HepG2 (cell line): ENCODE measurements around the gene MAPK11. TPM values are rescaled to one million over a fixed set of nuclear protein-coding genes. Genes with fewer than 3 reads are reported as not detected.

ENCODE experiments used
- ATF7 ChIP-seq, 2 experiments: fragments of 450-650 bp in 1 of 2; sonication (generic) in 1 of 2; formaldehyde crosslinking in 1 of 2; IDR thresholded peaks; 2 replicates each; pipeline versions ENCODE4 v1.4.0 to v1.6.1; 2016 to 2020; ENCODE audit warnings: antibody characterized with exemption in 1 of 2, mild to moderate bottlenecking in 1 of 2, missing genetic modification reagents in 1 of 2
- HDAC2 ChIP-seq: sonication (generic); formaldehyde crosslinking; IDR thresholded peaks from 2 replicates; pipeline ENCODE4 v1.4.0; 2020; ENCODE audit warnings: missing genetic modification reagents
- HIVEP1 ChIP-seq: sonication (generic); formaldehyde crosslinking; IDR thresholded peaks from 2 replicates; pipeline ENCODE4 v1.4.0; 2020; ENCODE audit warnings: mild to moderate bottlenecking, missing genetic modification reagents
- HNRNPL ChIP-seq: fragments of 200-400 bp; formaldehyde crosslinking; IDR thresholded peaks from 2 replicates; pipeline ENCODE4 v1.6.1; 2017; ENCODE audit warnings: mild to moderate bottlenecking, low read depth, low read length
- MEF2D ChIP-seq: sonication (generic); formaldehyde crosslinking; IDR thresholded peaks from 2 replicates; pipeline ENCODE4 v1.5.1; 2020; ENCODE audit warnings: mild to moderate bottlenecking, missing genetic modification reagents
- NAIF1 ChIP-seq: sonication (generic); formaldehyde crosslinking; IDR thresholded peaks from 2 replicates; pipeline ENCODE4 v1.5.0; 2020; ENCODE audit warnings: mild to moderate bottlenecking, missing genetic modification reagents, borderline replicate concordance
- NR2F1 ChIP-seq, 2 experiments: fragments of 450-650 bp in 1 of 2; formaldehyde crosslinking in 1 of 2; IDR thresholded peaks; 2 replicates each; pipeline versions ENCODE4 v1.5.0 to v1.6.1; 2016 to 2020; ENCODE audit warnings: mild to moderate bottlenecking in 1 of 2, missing compliant biosample characterization in 1 of 2, missing genetic modification reagents in 1 of 2, moderate library complexity in 1 of 2
- PHF5A ChIP-seq: IDR thresholded peaks from one replicate; pipeline ENCODE4 v1.6.1; 2018; ENCODE audit warnings: low read depth, missing genetic modification reagents; ENCODE audit not compliant: unreplicated experiment
- RARA ChIP-seq: IDR thresholded peaks from 2 replicates; pipeline ENCODE4 v1.6.1; 2016; ENCODE audit warnings: missing genetic modification reagents, missing compliant biosample characterization
- SYNCRIP ChIP-seq: fragments of 200-400 bp; formaldehyde crosslinking; IDR thresholded peaks from 2 replicates; pipeline ENCODE4 v1.6.1; 2018; ENCODE audit warnings: mild to moderate bottlenecking, low read depth, low read length; ENCODE audit not compliant: insufficient read depth
- ZFP36 ChIP-seq: fragments of 150-350 bp; IDR thresholded peaks from 2 replicates; pipeline ENCODE4 v1.6.1; 2018; ENCODE audit warnings: borderline replicate concordance, low read length, low read depth; ENCODE audit not compliant: partially characterized antibody
- ZNF441 ChIP-seq: sonication (generic); formaldehyde crosslinking; IDR thresholded peaks from 2 replicates; pipeline ENCODE4 v1.7.0; 2021; ENCODE audit warnings: missing genetic modification reagents, borderline replicate concordance
- ZNF567 ChIP-seq: sonication (generic); formaldehyde crosslinking; IDR thresholded peaks from 2 replicates; pipeline ENCODE4 v1.8.1; 2023; ENCODE audit warnings: mild to moderate bottlenecking, missing genetic modification reagents, borderline replicate concordance
- ZNF792 ChIP-seq: IDR thresholded peaks from 2 replicates; pipeline ENCODE4 v1.6.1; 2016
- ZNF878 ChIP-seq: sonication (generic); formaldehyde crosslinking; IDR thresholded peaks from 2 replicates; pipeline ENCODE4 v1.8.1; 2023; ENCODE audit warnings: mild to moderate bottlenecking, missing genetic modification reagents, moderate library complexity
- ZNF883 ChIP-seq: sonication (generic); formaldehyde crosslinking; IDR thresholded peaks from 2 replicates; pipeline ENCODE4 v1.5.1; 2020; ENCODE audit warnings: mild to moderate bottlenecking, missing genetic modification reagents; ENCODE audit errors: not compliant biosample characterization
- polyA plus RNA-seq, 8 experiments: library from polyadenylated mRNA; depleted of rRNA in 3 of 8; stranded (reverse) in 7 of 8; unstranded in 1 of 8; fragments of >200 nt; fragmentation: Illumina TruSeq in 4 of 8; extraction: Trizol in 4 of 8; gene quantifications; 2 replicates each; pipeline versions ENCODE4 v1.2.1 to v1.2.3, GENCODE V29; 2011 to 2016; ENCODE audit warnings: low read depth in 4 of 8, missing spikeins in 1 of 8, mixed read lengths in 1 of 8; ENCODE audit not compliant: insufficient read depth in 1 of 8
- total RNA-seq, 5 experiments: library from RNA; depleted of rRNA; stranded (reverse); fragments of >200 nt; fragmentation: Illumina TruSeq; extraction: Trizol; gene quantifications; 2 replicates each; pipeline ENCODE4 v1.2.3, GENCODE V29; 2016; ENCODE audit warnings: low read depth in 1 of 5
- TF ChIP-seq, protein P1 (sequence below), 2 experiments: sonication (generic) in 1 of 2; formaldehyde crosslinking in 1 of 2; IDR thresholded peaks; 2 replicates each; pipeline versions ENCODE4 v1.6.1 to v1.9.0; 2014 to 2022; ENCODE audit warnings: antibody characterized with exemption in 1 of 2, borderline replicate concordance in 1 of 2, inconsistent platforms in 1 of 2, low read depth in 1 of 2, missing genetic modification reagents in 1 of 2
- TF ChIP-seq, protein P2 (sequence below): sonication (generic); formaldehyde crosslinking; IDR thresholded peaks from 2 replicates; pipeline ENCODE4 v1.5.1; 2020; ENCODE audit warnings: mild to moderate bottlenecking, moderate library complexity, missing genetic modification reagents
- TF ChIP-seq, protein P3 (sequence below): sonication (generic); formaldehyde crosslinking; IDR thresholded peaks from 2 replicates; pipeline ENCODE4 v1.8.0; 2022; ENCODE audit warnings: mild to moderate bottlenecking, missing genetic modification reagents; ENCODE audit not compliant: insufficient replicate concordance

Gene MAPK11
- total and polyA plus RNA-seq, 2 of the 13 experiments (the other 11 are each of a cell fraction or from before 2014, with no cell fraction given): 0.15 to 0.17 TPM

DNA sequence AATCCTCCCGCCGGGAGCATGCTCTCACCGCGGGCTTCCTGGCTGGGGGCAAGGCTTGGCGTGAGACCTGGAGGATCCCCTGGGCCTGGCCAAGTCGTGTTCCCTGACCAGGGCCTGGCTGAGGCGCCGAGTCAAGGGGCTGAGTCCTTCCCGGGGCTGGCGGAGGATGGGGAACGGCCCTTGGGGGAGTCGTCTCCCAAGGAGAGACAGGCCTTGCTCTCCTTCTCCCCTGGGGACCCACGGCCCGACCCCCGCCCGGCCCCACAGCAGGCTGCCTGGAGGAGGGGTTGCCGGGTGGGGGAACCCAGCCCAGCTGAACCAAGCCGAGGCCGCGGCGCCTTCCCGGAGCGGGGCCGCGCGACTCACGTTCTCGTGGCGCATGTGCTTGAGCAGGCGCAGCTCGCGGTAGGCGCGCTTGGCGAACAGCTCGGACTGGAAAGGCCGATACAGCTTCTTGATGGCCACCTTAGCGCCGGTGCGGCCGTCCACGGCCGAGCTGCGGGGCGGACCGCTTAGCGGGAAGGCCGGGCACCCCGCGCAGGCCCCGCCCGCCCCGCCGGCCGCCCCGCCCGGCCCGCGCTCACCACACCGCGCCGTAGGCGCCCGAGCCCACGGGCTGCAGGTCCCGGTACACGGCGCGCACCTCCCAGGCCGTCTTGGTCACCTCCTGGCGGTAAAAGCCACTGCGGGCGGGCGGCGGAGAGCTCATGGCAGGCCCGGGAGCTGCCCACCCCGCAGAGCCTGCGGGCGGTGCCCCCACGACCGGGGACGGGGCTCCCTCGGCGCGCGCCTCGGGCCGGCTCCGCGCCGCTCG is 9.2 kb downstream of the MAPK11 start (continued):
- no peak for TF ChIP-seq ZFP36
- no peak for TF ChIP-seq ATF7 (IDR thresholded peaks at IDR 0.05)
- TF ChIP-seq ATF7 (CRISPR knock-in tag; IDR thresholded peaks at IDR 0.05): no peak
- TF ChIP-seq ZNF878 (CRISPR knock-in tag): no peak
- no peak for TF ChIP-seq ZNF883
- TF ChIP-seq MEF2D: no peak
- TF ChIP-seq NAIF1 (CRISPR knock-in tag): no peak
- TF ChIP-seq, protein P1, sequence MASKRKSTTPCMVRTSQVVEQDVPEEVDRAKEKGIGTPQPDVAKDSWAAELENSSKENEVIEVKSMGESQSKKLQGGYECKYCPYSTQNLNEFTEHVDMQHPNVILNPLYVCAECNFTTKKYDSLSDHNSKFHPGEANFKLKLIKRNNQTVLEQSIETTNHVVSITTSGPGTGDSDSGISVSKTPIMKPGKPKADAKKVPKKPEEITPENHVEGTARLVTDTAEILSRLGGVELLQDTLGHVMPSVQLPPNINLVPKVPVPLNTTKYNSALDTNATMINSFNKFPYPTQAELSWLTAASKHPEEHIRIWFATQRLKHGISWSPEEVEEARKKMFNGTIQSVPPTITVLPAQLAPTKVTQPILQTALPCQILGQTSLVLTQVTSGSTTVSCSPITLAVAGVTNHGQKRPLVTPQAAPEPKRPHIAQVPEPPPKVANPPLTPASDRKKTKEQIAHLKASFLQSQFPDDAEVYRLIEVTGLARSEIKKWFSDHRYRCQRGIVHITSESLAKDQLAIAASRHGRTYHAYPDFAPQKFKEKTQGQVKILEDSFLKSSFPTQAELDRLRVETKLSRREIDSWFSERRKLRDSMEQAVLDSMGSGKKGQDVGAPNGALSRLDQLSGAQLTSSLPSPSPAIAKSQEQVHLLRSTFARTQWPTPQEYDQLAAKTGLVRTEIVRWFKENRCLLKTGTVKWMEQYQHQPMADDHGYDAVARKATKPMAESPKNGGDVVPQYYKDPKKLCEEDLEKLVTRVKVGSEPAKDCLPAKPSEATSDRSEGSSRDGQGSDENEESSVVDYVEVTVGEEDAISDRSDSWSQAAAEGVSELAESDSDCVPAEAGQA (IDR thresholded peaks at IDR 0.05; ENCODE audit: low read depth): no peak
- TF ChIP-seq, protein P1 (CRISPR knock-in tag; IDR thresholded peaks at IDR 0.05; ENCODE audit: borderline replicate concordance): no peak
- TF ChIP-seq SYNCRIP: no peak
- TF ChIP-seq ZNF567 (CRISPR knock-in tag): no peak
- TF ChIP-seq RARA: no peak
- no peak for TF ChIP-seq NR2F1 (CRISPR knock-in tag; IDR thresholded peaks at IDR 0.05)
- TF ChIP-seq, protein P2, sequence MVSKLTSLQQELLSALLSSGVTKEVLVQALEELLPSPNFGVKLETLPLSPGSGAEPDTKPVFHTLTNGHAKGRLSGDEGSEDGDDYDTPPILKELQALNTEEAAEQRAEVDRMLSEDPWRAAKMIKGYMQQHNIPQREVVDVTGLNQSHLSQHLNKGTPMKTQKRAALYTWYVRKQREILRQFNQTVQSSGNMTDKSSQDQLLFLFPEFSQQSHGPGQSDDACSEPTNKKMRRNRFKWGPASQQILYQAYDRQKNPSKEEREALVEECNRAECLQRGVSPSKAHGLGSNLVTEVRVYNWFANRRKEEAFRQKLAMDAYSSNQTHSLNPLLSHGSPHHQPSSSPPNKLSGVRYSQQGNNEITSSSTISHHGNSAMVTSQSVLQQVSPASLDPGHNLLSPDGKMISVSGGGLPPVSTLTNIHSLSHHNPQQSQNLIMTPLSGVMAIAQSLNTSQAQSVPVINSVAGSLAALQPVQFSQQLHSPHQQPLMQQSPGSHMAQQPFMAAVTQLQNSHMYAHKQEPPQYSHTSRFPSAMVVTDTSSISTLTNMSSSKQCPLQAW (CRISPR knock-in tag): 0 out of 2 replicates have a peak, but pooled peaks have one; percentile 33
- TF ChIP-seq HNRNPL: no peak
- peak; percentile 78 for TF ChIP-seq HIVEP1 (CRISPR knock-in tag)
- TF ChIP-seq HDAC2: 0 out of 2 replicates have a peak, but pooled peaks have one; percentile 15
- TF ChIP-seq, protein P3, sequence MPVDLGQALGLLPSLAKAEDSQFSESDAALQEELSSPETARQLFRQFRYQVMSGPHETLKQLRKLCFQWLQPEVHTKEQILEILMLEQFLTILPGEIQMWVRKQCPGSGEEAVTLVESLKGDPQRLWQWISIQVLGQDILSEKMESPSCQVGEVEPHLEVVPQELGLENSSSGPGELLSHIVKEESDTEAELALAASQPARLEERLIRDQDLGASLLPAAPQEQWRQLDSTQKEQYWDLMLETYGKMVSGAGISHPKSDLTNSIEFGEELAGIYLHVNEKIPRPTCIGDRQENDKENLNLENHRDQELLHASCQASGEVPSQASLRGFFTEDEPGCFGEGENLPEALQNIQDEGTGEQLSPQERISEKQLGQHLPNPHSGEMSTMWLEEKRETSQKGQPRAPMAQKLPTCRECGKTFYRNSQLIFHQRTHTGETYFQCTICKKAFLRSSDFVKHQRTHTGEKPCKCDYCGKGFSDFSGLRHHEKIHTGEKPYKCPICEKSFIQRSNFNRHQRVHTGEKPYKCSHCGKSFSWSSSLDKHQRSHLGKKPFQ (CRISPR knock-in tag): no peak
- TF ChIP-seq ZNF441 (CRISPR knock-in tag): 0 out of 2 replicates have a peak, but pooled peaks have one; percentile 60
- TF ChIP-seq PHF5A: no peak
- no peak for TF ChIP-seq ZNF792
